GM23338 (cell line): Measurements from ENCODE around the gene HAUS2.

ENCODE experiments used
- CREB1 ChIP-seq: fragments of 250-450 bp; sonication (Bioruptor Pico); IDR thresholded peaks from 2 replicates; pipeline ENCODE4 v1.5.0; 2020; ENCODE audit warnings: low read depth, mild to moderate bottlenecking, moderate library complexity
- EZH2 ChIP-seq: fragments of 200-600 bp; sonication (generic); IDR thresholded peaks from one replicate; pipeline ENCODE4 v1.8.0; 2017; ENCODE audit warnings: antibody characterized with exemption, mild to moderate bottlenecking, low read depth; ENCODE audit not compliant: unreplicated experiment
- EZH2phosphoT487 ChIP-seq: fragments of 200-600 bp; sonication (generic); IDR thresholded peaks from one replicate; pipeline ENCODE4 v1.8.1; 2018; ENCODE audit warnings: antibody characterized with exemption; ENCODE audit not compliant: unreplicated experiment
- NANOG ChIP-seq: IDR thresholded peaks from 2 replicates; pipeline ENCODE4 v1.6.1; 2016; ENCODE audit warnings: antibody characterized with exemption, borderline replicate concordance
- POLR2AphosphoS5 ChIP-seq: IDR thresholded peaks from 2 replicates; pipeline ENCODE4 v1.6.1; 2016; ENCODE audit warnings: antibody characterized with exemption, low read depth
- ZNF331 ChIP-seq: fragments of 250-450 bp; sonication (Bioruptor Pico); IDR thresholded peaks from 2 replicates; pipeline ENCODE4 v1.5.0; 2020; ENCODE audit warnings: low read depth, mild to moderate bottlenecking, moderate library complexity
- TF ChIP-seq, protein P1 (sequence below): IDR thresholded peaks from one replicate; pipeline ENCODE4 v1.6.1; 2018; ENCODE audit warnings: antibody characterized with exemption; ENCODE audit not compliant: unreplicated experiment
- TF ChIP-seq, protein P2 (sequence below), 2 experiments: fragments of 200-600 bp in 1 of 2; sonication (generic) in 1 of 2; conservative IDR thresholded peaks; 2 replicates each; pipeline versions ENCODE4 v1.5.1 to v1.6.1; 2016 to 2017; ENCODE audit warnings: antibody characterized with exemption in 2 of 2, low read depth in 2 of 2, mild to moderate bottlenecking in 2 of 2, moderate library complexity in 1 of 2

DNA sequence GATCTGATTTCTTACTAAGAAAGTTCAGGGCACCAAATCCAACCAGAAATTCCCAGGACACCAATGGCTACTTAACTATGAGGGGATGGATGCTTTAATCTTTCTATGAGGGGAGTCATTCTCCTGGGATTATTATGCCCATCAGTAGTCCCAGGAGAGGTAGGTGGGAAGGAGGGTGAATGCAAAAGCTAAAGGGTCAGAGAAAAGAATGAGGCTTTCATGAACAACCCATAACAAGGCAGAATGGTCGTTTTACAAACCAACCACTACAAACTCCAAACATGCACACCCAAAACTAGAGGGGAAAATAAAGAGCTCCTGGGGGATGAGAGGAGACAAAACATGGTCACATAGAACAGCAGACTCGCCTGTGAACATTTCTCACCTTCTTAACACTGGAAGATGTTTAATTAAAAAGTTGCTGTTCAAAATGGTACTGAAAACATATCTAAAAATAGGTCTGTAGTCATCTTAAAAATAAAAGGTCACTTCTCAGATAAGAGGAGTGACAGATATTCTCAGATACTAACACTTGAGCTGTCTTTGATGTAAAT lies 30.4 kb downstream of the HAUS2 start:
- TF ChIP-seq, protein P1, sequence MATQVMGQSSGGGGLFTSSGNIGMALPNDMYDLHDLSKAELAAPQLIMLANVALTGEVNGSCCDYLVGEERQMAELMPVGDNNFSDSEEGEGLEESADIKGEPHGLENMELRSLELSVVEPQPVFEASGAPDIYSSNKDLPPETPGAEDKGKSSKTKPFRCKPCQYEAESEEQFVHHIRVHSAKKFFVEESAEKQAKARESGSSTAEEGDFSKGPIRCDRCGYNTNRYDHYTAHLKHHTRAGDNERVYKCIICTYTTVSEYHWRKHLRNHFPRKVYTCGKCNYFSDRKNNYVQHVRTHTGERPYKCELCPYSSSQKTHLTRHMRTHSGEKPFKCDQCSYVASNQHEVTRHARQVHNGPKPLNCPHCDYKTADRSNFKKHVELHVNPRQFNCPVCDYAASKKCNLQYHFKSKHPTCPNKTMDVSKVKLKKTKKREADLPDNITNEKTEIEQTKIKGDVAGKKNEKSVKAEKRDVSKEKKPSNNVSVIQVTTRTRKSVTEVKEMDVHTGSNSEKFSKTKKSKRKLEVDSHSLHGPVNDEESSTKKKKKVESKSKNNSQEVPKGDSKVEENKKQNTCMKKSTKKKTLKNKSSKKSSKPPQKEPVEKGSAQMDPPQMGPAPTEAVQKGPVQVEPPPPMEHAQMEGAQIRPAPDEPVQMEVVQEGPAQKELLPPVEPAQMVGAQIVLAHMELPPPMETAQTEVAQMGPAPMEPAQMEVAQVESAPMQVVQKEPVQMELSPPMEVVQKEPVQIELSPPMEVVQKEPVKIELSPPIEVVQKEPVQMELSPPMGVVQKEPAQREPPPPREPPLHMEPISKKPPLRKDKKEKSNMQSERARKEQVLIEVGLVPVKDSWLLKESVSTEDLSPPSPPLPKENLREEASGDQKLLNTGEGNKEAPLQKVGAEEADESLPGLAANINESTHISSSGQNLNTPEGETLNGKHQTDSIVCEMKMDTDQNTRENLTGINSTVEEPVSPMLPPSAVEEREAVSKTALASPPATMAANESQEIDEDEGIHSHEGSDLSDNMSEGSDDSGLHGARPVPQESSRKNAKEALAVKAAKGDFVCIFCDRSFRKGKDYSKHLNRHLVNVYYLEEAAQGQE = no peak
- TF ChIP-seq, protein P2, sequence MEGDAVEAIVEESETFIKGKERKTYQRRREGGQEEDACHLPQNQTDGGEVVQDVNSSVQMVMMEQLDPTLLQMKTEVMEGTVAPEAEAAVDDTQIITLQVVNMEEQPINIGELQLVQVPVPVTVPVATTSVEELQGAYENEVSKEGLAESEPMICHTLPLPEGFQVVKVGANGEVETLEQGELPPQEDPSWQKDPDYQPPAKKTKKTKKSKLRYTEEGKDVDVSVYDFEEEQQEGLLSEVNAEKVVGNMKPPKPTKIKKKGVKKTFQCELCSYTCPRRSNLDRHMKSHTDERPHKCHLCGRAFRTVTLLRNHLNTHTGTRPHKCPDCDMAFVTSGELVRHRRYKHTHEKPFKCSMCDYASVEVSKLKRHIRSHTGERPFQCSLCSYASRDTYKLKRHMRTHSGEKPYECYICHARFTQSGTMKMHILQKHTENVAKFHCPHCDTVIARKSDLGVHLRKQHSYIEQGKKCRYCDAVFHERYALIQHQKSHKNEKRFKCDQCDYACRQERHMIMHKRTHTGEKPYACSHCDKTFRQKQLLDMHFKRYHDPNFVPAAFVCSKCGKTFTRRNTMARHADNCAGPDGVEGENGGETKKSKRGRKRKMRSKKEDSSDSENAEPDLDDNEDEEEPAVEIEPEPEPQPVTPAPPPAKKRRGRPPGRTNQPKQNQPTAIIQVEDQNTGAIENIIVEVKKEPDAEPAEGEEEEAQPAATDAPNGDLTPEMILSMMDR (conservative IDR thresholded peaks at IDR 0.05; ENCODE audit: low read depth in 2 of 2) = no peak
- TF ChIP-seq EZH2 = no peak
- no peak for TF ChIP-seq POLR2AphosphoS5
- TF ChIP-seq EZH2phosphoT487 = no peak
- TF ChIP-seq NANOG = no peak
- TF ChIP-seq ZNF331 (CRISPR knock-in tag) = no peak
- no peak for TF ChIP-seq CREB1 (CRISPR knock-in tag)
